Peyer's patch (tissue), 4 donors: ENCODE results near the gene POMT2.
"Not testable (repeated sequence)": the region's sequence is repeated elsewhere in the genome, so short reads cannot be mapped to it uniquely, and the experiment has no call there.

Source experiments
- POLR2A ChIP-seq, 2 donors: fragments of 450-650 bp; IDR thresholded peaks; one replicate each; pipeline ENCODE4 v1.5.1; 2017; ENCODE audit warnings: antibody characterized with exemption in 2 of 2, mild to moderate bottlenecking in 2 of 2, moderate library complexity in 2 of 2
- TF ChIP-seq, protein P1 (sequence below), 6 experiments: fragments of 450-650 bp in 4 of 6; fragments of 200-600 bp in 2 of 6; sonication (generic) in 1 of 6; IDR thresholded peaks; one replicate each; pipeline ENCODE4 v1.5.1; 2017 to 2019; ENCODE audit warnings: antibody characterized with exemption in 6 of 6, mild to moderate bottlenecking in 3 of 6, moderate library complexity in 1 of 6

DNA sequence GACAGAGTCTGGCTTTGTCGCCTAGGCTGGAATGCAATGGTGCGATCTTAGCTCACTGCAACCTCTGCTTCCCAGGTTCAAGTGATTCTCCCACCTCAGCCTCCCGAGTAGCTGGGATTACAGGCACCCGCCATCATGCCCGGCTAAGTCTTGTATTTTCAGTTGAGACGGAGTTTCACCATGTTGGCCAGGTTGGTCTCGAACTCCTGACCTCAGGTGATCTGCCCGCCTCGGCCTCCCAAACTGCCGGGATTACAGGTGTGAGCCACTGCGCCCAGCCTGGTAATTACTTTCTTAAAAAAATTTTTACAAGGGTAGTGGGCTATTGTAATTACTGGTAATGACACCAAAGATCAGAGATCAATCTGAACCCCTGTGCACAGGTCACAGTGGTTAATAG lies 1.9 kb downstream of the POMT2 start:
- TF ChIP-seq, protein P1, sequence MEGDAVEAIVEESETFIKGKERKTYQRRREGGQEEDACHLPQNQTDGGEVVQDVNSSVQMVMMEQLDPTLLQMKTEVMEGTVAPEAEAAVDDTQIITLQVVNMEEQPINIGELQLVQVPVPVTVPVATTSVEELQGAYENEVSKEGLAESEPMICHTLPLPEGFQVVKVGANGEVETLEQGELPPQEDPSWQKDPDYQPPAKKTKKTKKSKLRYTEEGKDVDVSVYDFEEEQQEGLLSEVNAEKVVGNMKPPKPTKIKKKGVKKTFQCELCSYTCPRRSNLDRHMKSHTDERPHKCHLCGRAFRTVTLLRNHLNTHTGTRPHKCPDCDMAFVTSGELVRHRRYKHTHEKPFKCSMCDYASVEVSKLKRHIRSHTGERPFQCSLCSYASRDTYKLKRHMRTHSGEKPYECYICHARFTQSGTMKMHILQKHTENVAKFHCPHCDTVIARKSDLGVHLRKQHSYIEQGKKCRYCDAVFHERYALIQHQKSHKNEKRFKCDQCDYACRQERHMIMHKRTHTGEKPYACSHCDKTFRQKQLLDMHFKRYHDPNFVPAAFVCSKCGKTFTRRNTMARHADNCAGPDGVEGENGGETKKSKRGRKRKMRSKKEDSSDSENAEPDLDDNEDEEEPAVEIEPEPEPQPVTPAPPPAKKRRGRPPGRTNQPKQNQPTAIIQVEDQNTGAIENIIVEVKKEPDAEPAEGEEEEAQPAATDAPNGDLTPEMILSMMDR (IDR thresholded peaks at IDR 0.05), result not testable (repeated sequence)
- not testable (repeated sequence) for TF ChIP-seq POLR2A (IDR thresholded peaks at IDR 0.05)
